Stomach (tissue), 4 donors: ENCODE measurements around the gene PTPRD.

Experiments used
- CTCF ChIP-seq, 7 experiments: fragments of 450-650 bp in 4 of 7; fragments of 200-600 bp in 3 of 7; sonication (generic) in 3 of 7; IDR thresholded peaks; one replicate each; pipeline ENCODE4 v1.5.1; 2016 to 2019; ENCODE audit warnings: antibody characterized with exemption in 7 of 7, control low read depth in 2 of 7, mild to moderate bottlenecking in 1 of 7
- EP300 ChIP-seq: sonication (generic); formaldehyde crosslinking; IDR thresholded peaks from one replicate; pipeline ENCODE4 v1.6.1; 2017; ENCODE audit warnings: antibody characterized with exemption
- POLR2A ChIP-seq, 4 donors: fragments of 450-650 bp; IDR thresholded peaks; one replicate each; pipeline ENCODE4 v1.6.1; 2016; ENCODE audit warnings: antibody characterized with exemption in 4 of 4, control low read depth in 2 of 4, mild to moderate bottlenecking in 1 of 4, moderate library complexity in 1 of 4
- POLR2AphosphoS5 ChIP-seq, 3 donors: sonication (generic); formaldehyde crosslinking; IDR thresholded peaks; one replicate each; pipeline ENCODE4 v1.6.1; 2016; ENCODE audit warnings: antibody characterized with exemption in 3 of 3

GRCh38 chr9:8961186-8961851 lies 1651.5 kb downstream of the PTPRD start:
- no peak for TF ChIP-seq CTCF (IDR thresholded peaks at IDR 0.05)
- no peak for TF ChIP-seq EP300
- TF ChIP-seq POLR2AphosphoS5 (IDR thresholded peaks at IDR 0.05), result no peak
- no peak for TF ChIP-seq POLR2A (IDR thresholded peaks at IDR 0.05)
